Endometrium (tissue), 2 donors: ENCODE data around the gene ZBTB25.

Source experiments
- FAIRE-seq: peaks from 2 replicates; lab custom pipeline; 2012; peaks lifted over from hg19 to GRCh38; lab: Jason Lieb, UNC
- donor health status: control.
- donor health status: control.

The ZBTB25 gene

GRCh38 chr14:64440494-64440893, 63.1 kb downstream of the ZBTB25 start:
- no peak for FAIRE-seq

- no peak for FAIRE-seq
Measured at GRCh38 chr14:64439141-64439540, 64.5 kb downstream of the ZBTB25 start.

- no peak for FAIRE-seq
Measured at GRCh38 chr14:64438181-64438841, 65.3 kb downstream of the ZBTB25 start.

GRCh38 chr14:64434528-64434927, 69.1 kb downstream of the ZBTB25 start:
- no peak for FAIRE-seq

GRCh38 chr14:64423987-64424386, 79.7 kb downstream of the ZBTB25 start:
- FAIRE-seq: no peak

GRCh38 chr14:64422756-64423155, 80.9 kb downstream of the ZBTB25 start:
- FAIRE-seq: no peak

GRCh38 chr14:64422005-64422404, 81.6 kb downstream of the ZBTB25 start:
- FAIRE-seq: no peak

- FAIRE-seq: no peak
Measured at GRCh38 chr14:64421166-64421565, 82.5 kb downstream of the ZBTB25 start.

GRCh38 chr14:64419003-64419402, 84.6 kb downstream of the ZBTB25 start:
- no peak for FAIRE-seq

GRCh38 chr14:64417771-64418125, 85.9 kb downstream of the ZBTB25 start:
- no peak for FAIRE-seq

GRCh38 chr14:64417055-64417770, 86.4 kb downstream of the ZBTB25 start:
- no peak for FAIRE-seq

GRCh38 chr14:64416348-64416932, 87.2 kb downstream of the ZBTB25 start:
- no peak for FAIRE-seq

- no peak for FAIRE-seq
Measured at GRCh38 chr14:64412237-64412636, 91.4 kb downstream of the ZBTB25 start.

- FAIRE-seq: no peak
Measured at GRCh38 chr14:64411001-64411400, 92.6 kb downstream of the ZBTB25 start.

GRCh38 chr14:64410084-64410774, 93.4 kb downstream of the ZBTB25 start:
- FAIRE-seq: no peak

GRCh38 chr14:64409126-64409920, 94.3 kb downstream of the ZBTB25 start:
- no peak for FAIRE-seq

GRCh38 chr14:64407329-64407728, 96.3 kb downstream of the ZBTB25 start:
- FAIRE-seq: no peak

GRCh38 chr14:64405295-64405694, 98.3 kb downstream of the ZBTB25 start:
- no peak for FAIRE-seq

- FAIRE-seq: no peak
Measured at GRCh38 chr14:64401949-64402348, 101.7 kb downstream of the ZBTB25 start.

- no peak for FAIRE-seq
Measured at GRCh38 chr14:64400829-64401459, 102.7 kb downstream of the ZBTB25 start.
